Measurements from ENCODE around the gene TENM4.

GRCh38 chr11:78651136-78651775, 789.6 kb downstream of the TENM4 start:
- no peak for TF ChIP-seq POLR2A (IDR thresholded peaks at IDR 0.05)
- TF ChIP-seq, protein P1, sequence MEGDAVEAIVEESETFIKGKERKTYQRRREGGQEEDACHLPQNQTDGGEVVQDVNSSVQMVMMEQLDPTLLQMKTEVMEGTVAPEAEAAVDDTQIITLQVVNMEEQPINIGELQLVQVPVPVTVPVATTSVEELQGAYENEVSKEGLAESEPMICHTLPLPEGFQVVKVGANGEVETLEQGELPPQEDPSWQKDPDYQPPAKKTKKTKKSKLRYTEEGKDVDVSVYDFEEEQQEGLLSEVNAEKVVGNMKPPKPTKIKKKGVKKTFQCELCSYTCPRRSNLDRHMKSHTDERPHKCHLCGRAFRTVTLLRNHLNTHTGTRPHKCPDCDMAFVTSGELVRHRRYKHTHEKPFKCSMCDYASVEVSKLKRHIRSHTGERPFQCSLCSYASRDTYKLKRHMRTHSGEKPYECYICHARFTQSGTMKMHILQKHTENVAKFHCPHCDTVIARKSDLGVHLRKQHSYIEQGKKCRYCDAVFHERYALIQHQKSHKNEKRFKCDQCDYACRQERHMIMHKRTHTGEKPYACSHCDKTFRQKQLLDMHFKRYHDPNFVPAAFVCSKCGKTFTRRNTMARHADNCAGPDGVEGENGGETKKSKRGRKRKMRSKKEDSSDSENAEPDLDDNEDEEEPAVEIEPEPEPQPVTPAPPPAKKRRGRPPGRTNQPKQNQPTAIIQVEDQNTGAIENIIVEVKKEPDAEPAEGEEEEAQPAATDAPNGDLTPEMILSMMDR (IDR thresholded peaks at IDR 0.05) = no peak
